ENCODE results near the gene YWHAE.

DNA sequence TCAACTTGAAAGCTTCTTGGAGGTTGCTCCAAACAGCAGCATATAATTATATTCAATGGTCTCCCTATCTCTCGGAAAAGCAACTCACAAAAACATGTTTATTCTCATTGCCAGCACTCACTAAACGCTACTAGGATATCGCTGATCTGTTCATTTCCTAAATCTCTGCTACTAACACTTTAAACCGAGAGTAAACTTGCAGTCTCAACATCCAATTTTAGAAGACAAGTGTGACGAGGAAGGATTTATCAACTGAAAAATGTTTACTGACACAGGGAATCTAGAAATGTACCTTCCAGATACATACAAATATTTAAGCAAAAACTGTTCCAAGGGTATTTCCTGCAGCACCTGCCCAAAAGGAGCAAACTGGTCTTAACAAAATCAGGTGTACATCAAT lies 56.5 kb downstream of the YWHAE start:
- no peak for TF ChIP-seq TARDBP (IDR thresholded peaks at IDR 0.05)
- TF ChIP-seq ZNF384 (IDR thresholded peaks at IDR 0.05): no peak
- TF ChIP-seq FOXK2 (IDR thresholded peaks at IDR 0.05): no peak
- TF ChIP-seq FOXM1 (IDR thresholded peaks at IDR 0.05; ENCODE audit: borderline replicate concordance): no peak
- no peak for TF ChIP-seq SP1 (IDR thresholded peaks at IDR 0.05)
- TF ChIP-seq SUZ12 (IDR thresholded peaks at IDR 0.05): no peak
- no peak for TF ChIP-seq NFRKB (IDR thresholded peaks at IDR 0.05)
- TF ChIP-seq, protein P1, sequence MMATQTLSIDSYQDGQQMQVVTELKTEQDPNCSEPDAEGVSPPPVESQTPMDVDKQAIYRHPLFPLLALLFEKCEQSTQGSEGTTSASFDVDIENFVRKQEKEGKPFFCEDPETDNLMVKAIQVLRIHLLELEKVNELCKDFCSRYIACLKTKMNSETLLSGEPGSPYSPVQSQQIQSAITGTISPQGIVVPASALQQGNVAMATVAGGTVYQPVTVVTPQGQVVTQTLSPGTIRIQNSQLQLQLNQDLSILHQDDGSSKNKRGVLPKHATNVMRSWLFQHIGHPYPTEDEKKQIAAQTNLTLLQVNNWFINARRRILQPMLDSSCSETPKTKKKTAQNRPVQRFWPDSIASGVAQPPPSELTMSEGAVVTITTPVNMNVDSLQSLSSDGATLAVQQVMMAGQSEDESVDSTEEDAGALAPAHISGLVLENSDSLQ (IDR thresholded peaks at IDR 0.05): no peak

Data from HEK293T (cell line).